Heart left ventricle (tissue), 16 donors: ENCODE measurements around the gene KDELR3. TPM values are rescaled to one million over a fixed set of nuclear protein-coding genes. Genes with fewer than 3 reads are reported as not detected.

Experiments used
- ATAC-seq, 4 donors: fragments of 200-7000 bp; cut with Tn5 transposase; one replicate each; pipeline ENCODE4 v1.9.1; 2020 to 2022; ENCODE audit warnings: moderate library complexity in 4 of 4, mild to moderate bottlenecking in 3 of 4, moderate number of reproducible peaks in 1 of 4
- DNase-seq, 5 donors: peaks; one replicate each; pipeline ENCODE4 v3.0.0-alpha.2; 2020
- H3K27ac ChIP-seq, 12 donors: fragments of 200-600 bp; sonication (generic) in 4 of 12; one replicate each; pipeline versions ENCODE4 v1.5.0 to v1.8.0; 2016 to 2022; ENCODE audit warnings: mild to moderate bottlenecking in 2 of 12
- H3K27me3 ChIP-seq, 9 donors: fragments of 200-600 bp; sonication (generic) in 2 of 9; one replicate each; pipeline versions ENCODE4 v1.5.1 to v1.8.0; 2016 to 2022; ENCODE audit warnings: mild to moderate bottlenecking in 3 of 9
- H3K36me3 ChIP-seq, 9 donors: fragments of 200-600 bp; sonication (generic) in 2 of 9; one replicate each; pipeline versions ENCODE4 v1.5.0 to v1.8.0; 2018 to 2022; ENCODE audit warnings: mild to moderate bottlenecking in 2 of 9
- H3K4me1 ChIP-seq, 12 donors: fragments of 200-600 bp; sonication (generic) in 4 of 12; one replicate each; pipeline versions ENCODE4 v1.5.0 to v1.8.0; 2016 to 2022; ENCODE audit warnings: mild to moderate bottlenecking in 3 of 12
- H3K4me3 ChIP-seq, 12 donors: fragments of 200-600 bp; sonication (generic) in 4 of 12; one replicate each; pipeline versions ENCODE4 v1.5.0 to v1.8.0; 2017 to 2022; ENCODE audit warnings: mild to moderate bottlenecking in 9 of 12, moderate library complexity in 4 of 12
- H3K9me3 ChIP-seq, 12 donors: fragments of 200-600 bp; sonication (generic) in 4 of 12; one replicate each; pipeline versions ENCODE4 v1.5.0 to v1.8.0; 2016 to 2022; ENCODE audit warnings: mild to moderate bottlenecking in 1 of 12
- CTCF ChIP-seq, 12 donors: fragments of 200-600 bp; sonication (generic) in 4 of 12; IDR thresholded peaks; one replicate each; pipeline versions ENCODE4 v1.5.0 to v1.8.0; 2018 to 2022; ENCODE audit warnings: antibody characterized with exemption in 12 of 12, mild to moderate bottlenecking in 5 of 12
- POLR2A ChIP-seq, 2 donors: fragments of 450-650 bp; IDR thresholded peaks; one replicate each; pipeline ENCODE4 v1.6.1; 2017; ENCODE audit warnings: antibody characterized with exemption in 2 of 2, mild to moderate bottlenecking in 2 of 2, moderate library complexity in 2 of 2
- WGBS, 4 donors: extraction: QIAGEN DNeasy Blood & Tissue Kit in 2 of 4; methylation state at CpG; one replicate each; pipeline versions ENCODE4 v1.1.5 to v1.1.7; 2013 to 2018; 5-methylcytosine and 5-hydroxymethylcytosine counted together
- intact Hi-C, 10 donors: fragments of 100-400 bp; cut with DNase I; formaldehyde crosslinking; loops; one replicate each; pipeline versions ENCODE4 v1.11.1 to v1.14.2; 2022
- polyA plus RNA-seq, 2 donors: library from polyadenylated mRNA; stranded (reverse); fragments of 200-250 nt; gene quantifications; one replicate each; pipeline ENCODE4 v1.2.3, GENCODE V29; 2013
- total RNA-seq, 9 donors: library from RNA; depleted of rRNA in 2 of 9; stranded (reverse); fragments of >200 nt in 2 of 9; fragmentation: NEBNext Ultra II Directional in 3 of 9; extraction: Animal tissue kit (Norgen Biotek cat#: 25700) in 3 of 9; gene quantifications; one replicate each; pipeline versions ENCODE4 v1.1.0 to v1.2.4, GENCODE V29; 2016 to 2023
- donor health status: ischemic (EF 13 %, LVEDD 7.1; RV severe dilation, severe dysfunction).
- donor health status: healthy with polysubstance abuse.
- donor health status: DM: no; HTN: yes; CAD: no.
- donor health status: DM: no; HTN: no; CAD: no.
- donor health status: ischemic (EF 25% LVEDD 6.9; RV normal size, moderate dysfunction).
- donor health status: ischemic (EF 25% LVEDD 5.7; RV mildly dilated, moderate dysfunction).
- donor health status: healthy.
- donor health status: DM: yes; HTN: yes; CAD: no.
- donor health status: ischemic (EF 35%, LVEDD 5.7; RV mildly dilated, moderate dysfunction).
- donor health status: nonischemic (EF 11% LVEDD 7.7; RV severe dilation, severe dysfunction).
- donor health status: DM: yes; HTN: yes; CAD: no.
- donor health status: PGD.
- donor health status: ischemic (EF 29% LVEDD 5.4; RV normal size, mild dysfunction).
- donor health status: nonischemic (EF 23%, LVEDD 6.1; RV moderate dilation, normal function).

KDELR3 gene
- total and polyA plus RNA-seq, 11 donors, result 4.4 to 15.5 (median 8.5) TPM

DNA sequence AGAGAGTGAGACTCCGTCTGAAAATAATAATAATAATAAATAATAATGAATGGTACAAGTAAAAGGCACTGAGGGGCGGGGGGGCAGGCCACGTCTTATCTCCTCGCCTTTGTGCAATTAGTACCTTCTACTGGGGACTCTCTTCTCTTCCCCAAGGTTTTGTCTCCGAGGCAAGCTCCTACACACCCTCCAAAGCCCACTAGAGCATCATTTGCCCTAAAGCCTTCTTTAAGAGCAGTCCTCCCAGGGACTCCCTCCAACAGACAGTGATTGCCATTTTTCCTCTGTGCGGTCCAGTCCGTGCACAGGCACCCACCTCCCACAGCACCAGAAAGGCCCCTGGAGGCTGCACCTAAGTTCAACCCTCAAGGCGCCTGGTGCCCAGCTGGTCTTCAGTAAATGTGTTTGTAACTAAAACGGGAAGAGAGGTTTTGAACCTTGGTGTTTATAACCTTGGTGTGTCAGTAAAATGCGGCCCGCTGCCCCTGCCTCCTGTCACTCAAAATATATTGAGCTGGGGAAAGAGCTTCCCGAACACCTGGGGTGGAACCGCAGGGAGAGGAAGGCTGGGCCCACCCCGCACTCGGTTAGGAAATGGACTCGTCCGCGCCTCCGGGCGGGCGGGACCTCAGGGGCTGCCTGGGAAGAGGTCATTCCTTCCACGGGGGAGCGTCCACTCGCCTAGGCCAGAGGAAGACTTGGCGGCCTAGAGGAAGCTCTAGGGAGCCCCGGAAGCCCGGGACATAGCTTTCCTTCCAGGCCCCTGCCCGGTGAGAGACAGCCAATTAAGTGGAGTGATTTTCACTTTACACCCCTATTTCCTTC lies 4.7 kb upstream of the KDELR3 start:
- Histone ChIP-seq H3K27ac (peak overlapping the region in 9 of 12 donors; percentile 25 to 69 (median 42)), H3K4me3 (peak overlapping the region in 8 of 12 donors; percentile 8 to 40 (median 26)), H3K9me3 (no peaks in the 10 kb centered on the region), H3K4me1 (peaks cover 0 to 49% (median 24%) of the 10 kb centered on the region in 12 donors), H3K36me3 (no peaks in the 10 kb centered on the region), H3K27me3 (peaks cover 0 to 69% (median 0%) of the 10 kb centered on the region in 9 donors)
- 26 to 30% (median 27%) methylated on average over 28 of the region's 28 CpGs for WGBS, 4 donors
- TF ChIP-seq POLR2A (IDR thresholded peaks at IDR 0.05) (no peak), CTCF (IDR thresholded peaks at IDR 0.05) (peak in 4 of 12 donors; percentile 5 to 30 (median 20))
- ATAC-seq, result peak; percentile 69 to 82 (median 76)
- intact Hi-C loops, result loop anchor here in 3 of 10 donors (5.0 to 10.0 kb wide), 3 partner anchors 44 to 102 kb away; partner anchors contain the start of gene DDX17 (in 1 of the 3)
- peak; percentile 77 to 87 (median 81) for DNase-seq

- intact Hi-C loops, result loop anchor here in 7 of 10 donors (1.0 to 10.0 kb wide), 5 partner anchors 34 to 100 kb away; partner anchors contain the start of gene DDX17 (in 2 of the 7)
- Histone ChIP-seq H3K4me3 (no peak overlapping the region), H3K4me1 (peaks cover 0 to 53% (median 28%) of the 10 kb centered on the region in 12 donors), H3K27ac (no peak overlapping the region), H3K36me3 (no peaks in the 10 kb centered on the region), H3K27me3 (peaks cover 0 to 55% (median 0%) of the 10 kb centered on the region in 9 donors), H3K9me3 (no peaks in the 10 kb centered on the region)
- WGBS, 4 donors, result 87 to 90% (median 89%) methylated on average over 10 of the region's 10 CpGs
- ATAC-seq (no peak), DNase-seq (peak in 1 of 5 donors; percentile 4)
- TF ChIP-seq POLR2A (IDR thresholded peaks at IDR 0.05), result no peak
These were observed 2.8 kb upstream of the KDELR3 start for GRCh38 chr22:38464992-38465672.

GRCh38 chr22:38465673-38466490 lies 2.0 kb upstream of the KDELR3 start:
- no peaks in the 10 kb centered on the region for H3K36me3 ChIP-seq
- H3K4me3 ChIP-seq, result no peak overlapping the region
- TF ChIP-seq POLR2A (IDR thresholded peaks at IDR 0.05) (no peak), CTCF (IDR thresholded peaks at IDR 0.05) (no peak)
- H3K4me1 ChIP-seq, result peaks cover 0 to 48% (median 28%) of the 10 kb centered on the region in 12 donors
- H3K27me3 ChIP-seq, result peaks cover 0 to 48% (median 0%) of the 10 kb centered on the region in 9 donors
- no peak overlapping the region for H3K27ac ChIP-seq
- 83% methylated on average over 23 to 26 of the region's 26 CpGs for WGBS, 4 donors
- intact Hi-C loops, result loop anchor here in 5 of 10 donors (5.0 to 10.0 kb wide), 3 partner anchors 36 to 99 kb away; partner anchors contain the start of gene DDX17 (in 1 of the 5)
- DNase-seq, result peak in 1 of 5 donors; percentile 52
- no peaks in the 10 kb centered on the region for H3K9me3 ChIP-seq
- no peak for ATAC-seq

DNA sequence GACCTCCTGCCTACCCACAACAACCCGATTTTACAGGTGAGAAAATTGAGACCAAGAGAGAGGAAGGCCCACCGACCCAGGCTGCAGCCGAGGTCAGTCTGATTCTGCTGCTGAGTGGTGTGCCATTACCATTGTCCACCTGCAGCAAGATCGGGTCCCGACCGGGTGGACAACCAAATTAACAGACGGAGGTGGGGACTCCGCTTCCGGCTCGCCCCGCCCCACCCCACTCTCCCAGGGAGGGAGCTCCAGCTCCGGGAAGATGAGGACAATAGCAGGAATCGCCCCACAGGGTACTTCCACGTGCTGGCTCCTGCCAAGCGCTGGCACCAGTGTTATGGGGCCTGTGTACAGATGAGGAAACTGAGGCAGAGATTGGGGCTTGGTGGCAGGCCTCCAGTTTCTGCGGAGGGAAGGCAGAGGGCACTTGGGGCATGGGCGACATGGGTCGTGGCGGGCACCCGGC lies 425 bp upstream of the KDELR3 start:
- Histone ChIP-seq H3K4me1 (peaks cover 0 to 34% (median 19%) of the 10 kb centered on the region in 12 donors), H3K27ac (peak overlapping the region in 9 of 12 donors; percentile 34 to 83 (median 55)), H3K27me3 (peaks cover 0 to 32% (median 0%) of the 10 kb centered on the region in 9 donors), H3K4me3 (peak overlapping the region; percentile 44 to 85 (median 68)), H3K36me3 (no peaks in the 10 kb centered on the region), H3K9me3 (no peaks in the 10 kb centered on the region)
- no peak for TF ChIP-seq CTCF (IDR thresholded peaks at IDR 0.05)
- no peak for TF ChIP-seq POLR2A (IDR thresholded peaks at IDR 0.05)
- intact Hi-C loops, result loop anchor here in 5 of 10 donors (5.0 to 10.0 kb wide), 3 partner anchors 35 to 97 kb away; partner anchors contain the start of gene DDX17 (in 1 of the 5)
- DNase-seq (peak in 1 of 5 donors; percentile 61), ATAC-seq (peak in 3 of 4 donors; percentile 7 to 19 (median 11))
- WGBS, 4 donors, result 17 to 36% (median 20%) methylated on average over 15 to 20 of the region's 20 CpGs
